ENCODE data around the gene ALDH1A3. TPM values are rescaled to one million over a fixed set of nuclear protein-coding genes. Genes with fewer than 3 reads are reported as not detected.

The ALDH1A3 gene
- total RNA-seq, 1 experiment from 2014 or later, result 14.0 TPM

GRCh38 chr15:100847194-100847593 lies 32.4 kb upstream of the ALDH1A3 start (continued):
- TF ChIP-seq, protein P1, sequence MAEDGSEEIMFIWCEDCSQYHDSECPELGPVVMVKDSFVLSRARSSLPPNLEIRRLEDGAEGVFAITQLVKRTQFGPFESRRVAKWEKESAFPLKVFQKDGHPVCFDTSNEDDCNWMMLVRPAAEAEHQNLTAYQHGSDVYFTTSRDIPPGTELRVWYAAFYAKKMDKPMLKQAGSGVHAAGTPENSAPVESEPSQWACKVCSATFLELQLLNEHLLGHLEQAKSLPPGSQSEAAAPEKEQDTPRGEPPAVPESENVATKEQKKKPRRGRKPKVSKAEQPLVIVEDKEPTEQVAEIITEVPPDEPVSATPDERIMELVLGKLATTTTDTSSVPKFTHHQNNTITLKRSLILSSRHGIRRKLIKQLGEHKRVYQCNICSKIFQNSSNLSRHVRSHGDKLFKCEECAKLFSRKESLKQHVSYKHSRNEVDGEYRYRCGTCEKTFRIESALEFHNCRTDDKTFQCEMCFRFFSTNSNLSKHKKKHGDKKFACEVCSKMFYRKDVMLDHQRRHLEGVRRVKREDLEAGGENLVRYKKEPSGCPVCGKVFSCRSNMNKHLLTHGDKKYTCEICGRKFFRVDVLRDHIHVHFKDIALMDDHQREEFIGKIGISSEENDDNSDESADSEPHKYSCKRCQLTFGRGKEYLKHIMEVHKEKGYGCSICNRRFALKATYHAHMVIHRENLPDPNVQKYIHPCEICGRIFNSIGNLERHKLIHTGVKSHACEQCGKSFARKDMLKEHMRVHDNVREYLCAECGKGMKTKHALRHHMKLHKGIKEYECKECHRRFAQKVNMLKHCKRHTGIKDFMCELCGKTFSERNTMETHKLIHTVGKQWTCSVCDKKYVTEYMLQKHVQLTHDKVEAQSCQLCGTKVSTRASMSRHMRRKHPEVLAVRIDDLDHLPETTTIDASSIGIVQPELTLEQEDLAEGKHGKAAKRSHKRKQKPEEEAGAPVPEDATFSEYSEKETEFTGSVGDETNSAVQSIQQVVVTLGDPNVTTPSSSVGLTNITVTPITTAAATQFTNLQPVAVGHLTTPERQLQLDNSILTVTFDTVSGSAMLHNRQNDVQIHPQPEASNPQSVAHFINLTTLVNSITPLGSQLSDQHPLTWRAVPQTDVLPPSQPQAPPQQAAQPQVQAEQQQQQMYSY (CRISPR knock-in tag; IDR thresholded peaks at IDR 0.05), result no peak
- TF ChIP-seq RELA (CRISPR knock-in tag; IDR thresholded peaks at IDR 0.05; ENCODE audit: borderline replicate concordance), result no peak
- TF ChIP-seq TCF7 (CRISPR knock-in tag; IDR thresholded peaks at IDR 0.05; ENCODE audit: low read depth), result no peak

DNA sequence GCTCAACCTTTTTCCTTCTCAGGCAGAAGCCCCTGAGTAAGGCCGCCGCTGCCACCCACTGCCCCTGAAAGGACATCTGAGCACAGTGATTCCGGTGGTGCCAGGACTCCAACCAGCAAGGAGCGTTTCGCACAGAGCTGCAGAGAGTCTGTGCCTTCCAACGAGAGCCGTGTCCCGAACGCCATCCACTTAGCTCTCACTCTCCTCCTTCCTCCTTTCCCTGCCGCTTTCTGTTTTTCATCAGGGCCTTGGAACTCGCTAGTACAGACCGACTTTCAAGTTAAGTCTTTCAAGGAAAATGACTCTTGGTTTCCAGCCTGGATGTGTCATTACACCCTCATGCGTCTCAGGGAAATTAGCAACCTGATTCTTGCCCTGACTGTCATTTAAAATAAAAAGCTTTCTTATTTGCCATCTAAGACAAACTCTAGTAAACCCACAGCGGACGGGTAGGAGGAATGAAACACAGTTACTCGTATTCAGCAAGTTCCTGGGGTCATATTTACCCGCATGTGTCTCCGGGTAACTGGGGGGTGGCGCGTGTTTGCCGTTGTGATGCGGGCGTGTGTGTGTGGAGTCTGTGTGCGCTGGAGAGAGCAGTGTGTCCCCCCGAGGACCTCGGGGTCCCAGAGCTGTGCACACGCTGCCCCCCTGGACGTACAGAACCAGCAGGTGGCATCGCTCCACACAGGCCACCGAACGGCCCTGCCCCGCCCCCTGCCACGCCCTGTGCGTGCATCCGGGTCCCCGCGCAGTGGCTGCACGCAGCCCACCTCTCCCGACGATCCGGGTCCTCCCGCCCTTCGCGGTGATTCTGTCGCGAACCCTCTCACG lies 30.4 kb upstream of the ALDH1A3 start:
- ATAC-seq (peak; percentile 76), DNase-seq (ENCODE audit: low spot score) (peak; percentile 61)
- H3K4me3 Mint-ChIP-seq, result peak overlapping the region; percentile 58
- no peak overlapping the region for H3K27ac Mint-ChIP-seq
- H3K9me3 Mint-ChIP-seq, result no peaks in the 10 kb centered on the region
- TF ChIP-seq GABPB1 (CRISPR knock-in tag; IDR thresholded peaks at IDR 0.05), result no peak
- TF ChIP-seq, protein P2, sequence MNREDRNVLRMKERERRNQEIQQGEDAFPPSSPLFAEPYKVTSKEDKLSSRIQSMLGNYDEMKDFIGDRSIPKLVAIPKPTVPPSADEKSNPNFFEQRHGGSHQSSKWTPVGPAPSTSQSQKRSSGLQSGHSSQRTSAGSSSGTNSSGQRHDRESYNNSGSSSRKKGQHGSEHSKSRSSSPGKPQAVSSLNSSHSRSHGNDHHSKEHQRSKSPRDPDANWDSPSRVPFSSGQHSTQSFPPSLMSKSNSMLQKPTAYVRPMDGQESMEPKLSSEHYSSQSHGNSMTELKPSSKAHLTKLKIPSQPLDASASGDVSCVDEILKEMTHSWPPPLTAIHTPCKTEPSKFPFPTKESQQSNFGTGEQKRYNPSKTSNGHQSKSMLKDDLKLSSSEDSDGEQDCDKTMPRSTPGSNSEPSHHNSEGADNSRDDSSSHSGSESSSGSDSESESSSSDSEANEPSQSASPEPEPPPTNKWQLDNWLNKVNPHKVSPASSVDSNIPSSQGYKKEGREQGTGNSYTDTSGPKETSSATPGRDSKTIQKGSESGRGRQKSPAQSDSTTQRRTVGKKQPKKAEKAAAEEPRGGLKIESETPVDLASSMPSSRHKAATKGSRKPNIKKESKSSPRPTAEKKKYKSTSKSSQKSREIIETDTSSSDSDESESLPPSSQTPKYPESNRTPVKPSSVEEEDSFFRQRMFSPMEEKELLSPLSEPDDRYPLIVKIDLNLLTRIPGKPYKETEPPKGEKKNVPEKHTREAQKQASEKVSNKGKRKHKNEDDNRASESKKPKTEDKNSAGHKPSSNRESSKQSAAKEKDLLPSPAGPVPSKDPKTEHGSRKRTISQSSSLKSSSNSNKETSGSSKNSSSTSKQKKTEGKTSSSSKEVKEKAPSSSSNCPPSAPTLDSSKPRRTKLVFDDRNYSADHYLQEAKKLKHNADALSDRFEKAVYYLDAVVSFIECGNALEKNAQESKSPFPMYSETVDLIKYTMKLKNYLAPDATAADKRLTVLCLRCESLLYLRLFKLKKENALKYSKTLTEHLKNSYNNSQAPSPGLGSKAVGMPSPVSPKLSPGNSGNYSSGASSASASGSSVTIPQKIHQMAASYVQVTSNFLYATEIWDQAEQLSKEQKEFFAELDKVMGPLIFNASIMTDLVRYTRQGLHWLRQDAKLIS (CRISPR knock-in tag; IDR thresholded peaks at IDR 0.05; ENCODE audit: borderline replicate concordance), result no peak
- TF ChIP-seq TP53 (CRISPR knock-in tag; IDR thresholded peaks at IDR 0.05), result no peak
- no peak for TF ChIP-seq FOXP1 (CRISPR knock-in tag; IDR thresholded peaks at IDR 0.05; ENCODE audit: borderline replicate concordance)
- peak; percentile 52; the same call in 1 of the 2 replicates for TF ChIP-seq FOXK1 (CRISPR knock-in tag; IDR thresholded peaks at IDR 0.05)
- TF ChIP-seq RELA (CRISPR knock-in tag; IDR thresholded peaks at IDR 0.05; ENCODE audit: borderline replicate concordance), result no peak
- TF ChIP-seq ZBTB43 (CRISPR knock-in tag; IDR thresholded peaks at IDR 0.05), result peak; percentile 56; the same call in 1 of the 2 replicates
- TF ChIP-seq HMGXB4 (CRISPR knock-in tag; IDR thresholded peaks at IDR 0.05), result 0 out of 2 replicates have a peak, but pooled peaks have one; percentile 36
- peak; percentile 57 for TF ChIP-seq SP1 (CRISPR knock-in tag; conservative IDR thresholded peaks at IDR 0.05)
- no peak for TF ChIP-seq JAZF1 (CRISPR knock-in tag; IDR thresholded peaks at IDR 0.05)
- 0 out of 2 replicates have a peak, but pooled peaks have one; percentile 47 for TF ChIP-seq FOXP4 (CRISPR knock-in tag; IDR thresholded peaks at IDR 0.05)
- TF ChIP-seq CREM (CRISPR knock-in tag; IDR thresholded peaks at IDR 0.05), result 0 out of 2 replicates have a peak, but pooled peaks have one; percentile 27
- TF ChIP-seq, protein P3, sequence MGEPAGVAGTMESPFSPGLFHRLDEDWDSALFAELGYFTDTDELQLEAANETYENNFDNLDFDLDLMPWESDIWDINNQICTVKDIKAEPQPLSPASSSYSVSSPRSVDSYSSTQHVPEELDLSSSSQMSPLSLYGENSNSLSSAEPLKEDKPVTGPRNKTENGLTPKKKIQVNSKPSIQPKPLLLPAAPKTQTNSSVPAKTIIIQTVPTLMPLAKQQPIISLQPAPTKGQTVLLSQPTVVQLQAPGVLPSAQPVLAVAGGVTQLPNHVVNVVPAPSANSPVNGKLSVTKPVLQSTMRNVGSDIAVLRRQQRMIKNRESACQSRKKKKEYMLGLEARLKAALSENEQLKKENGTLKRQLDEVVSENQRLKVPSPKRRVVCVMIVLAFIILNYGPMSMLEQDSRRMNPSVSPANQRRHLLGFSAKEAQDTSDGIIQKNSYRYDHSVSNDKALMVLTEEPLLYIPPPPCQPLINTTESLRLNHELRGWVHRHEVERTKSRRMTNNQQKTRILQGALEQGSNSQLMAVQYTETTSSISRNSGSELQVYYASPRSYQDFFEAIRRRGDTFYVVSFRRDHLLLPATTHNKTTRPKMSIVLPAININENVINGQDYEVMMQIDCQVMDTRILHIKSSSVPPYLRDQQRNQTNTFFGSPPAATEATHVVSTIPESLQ (CRISPR knock-in tag; IDR thresholded peaks at IDR 0.05), result no peak
- TF ChIP-seq, protein P4, sequence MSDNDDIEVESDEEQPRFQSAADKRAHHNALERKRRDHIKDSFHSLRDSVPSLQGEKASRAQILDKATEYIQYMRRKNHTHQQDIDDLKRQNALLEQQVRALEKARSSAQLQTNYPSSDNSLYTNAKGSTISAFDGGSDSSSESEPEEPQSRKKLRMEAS (CRISPR knock-in tag; IDR thresholded peaks at IDR 0.05), result peak; percentile 62; the same call in 1 of the 2 replicates
- peaks cover 20% of the 10 kb centered on the region for H3K27me3 Mint-ChIP-seq (ENCODE audit: low read depth)
- ChIA-PET POLR2A (no interaction called here), CTCF (interaction anchor here (0.6 to 1.7 kb wide), 9 partner anchors 9 to 217 kb away, joined by 3 to 5 read pairs (median 4); partner anchors contain the start of gene LRRK1)
- H3K4me1 Mint-ChIP-seq, result no peaks in the 10 kb centered on the region
- H3K36me3 Mint-ChIP-seq, result no peaks in the 10 kb centered on the region
